Peyer's patch (tissue), 4 donors: ENCODE results near the gene HMCN1.

Experiments
- POLR2A ChIP-seq, 2 donors: fragments of 450-650 bp; IDR thresholded peaks; one replicate each; pipeline ENCODE4 v1.5.1; 2017; ENCODE audit warnings: antibody characterized with exemption in 2 of 2, mild to moderate bottlenecking in 2 of 2, moderate library complexity in 2 of 2
- TF ChIP-seq, protein P1 (sequence below), 6 experiments: fragments of 450-650 bp in 4 of 6; fragments of 200-600 bp in 2 of 6; sonication (generic) in 1 of 6; IDR thresholded peaks; one replicate each; pipeline ENCODE4 v1.5.1; 2017 to 2019; ENCODE audit warnings: antibody characterized with exemption in 6 of 6, mild to moderate bottlenecking in 3 of 6, moderate library complexity in 1 of 6

DNA sequence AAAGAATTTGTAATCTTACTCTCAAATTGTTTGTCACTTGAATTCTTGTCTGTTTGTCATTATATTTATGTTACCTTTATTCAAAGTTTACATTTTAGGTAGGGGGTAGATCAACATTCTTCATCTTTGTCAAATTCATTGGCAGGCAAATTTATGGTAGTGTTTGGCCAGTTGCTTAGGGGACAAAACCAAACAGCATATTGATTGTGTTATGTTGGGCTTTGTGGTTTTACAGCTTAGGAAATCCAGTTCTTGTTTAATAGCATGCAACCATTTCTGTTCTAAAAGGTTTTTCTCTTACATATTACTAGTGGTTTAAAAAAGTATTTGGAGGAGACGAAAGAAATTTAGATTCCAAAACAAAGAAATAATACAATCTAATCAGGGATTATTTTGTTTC lies 91.4 kb downstream of the HMCN1 start:
- TF ChIP-seq, protein P1, sequence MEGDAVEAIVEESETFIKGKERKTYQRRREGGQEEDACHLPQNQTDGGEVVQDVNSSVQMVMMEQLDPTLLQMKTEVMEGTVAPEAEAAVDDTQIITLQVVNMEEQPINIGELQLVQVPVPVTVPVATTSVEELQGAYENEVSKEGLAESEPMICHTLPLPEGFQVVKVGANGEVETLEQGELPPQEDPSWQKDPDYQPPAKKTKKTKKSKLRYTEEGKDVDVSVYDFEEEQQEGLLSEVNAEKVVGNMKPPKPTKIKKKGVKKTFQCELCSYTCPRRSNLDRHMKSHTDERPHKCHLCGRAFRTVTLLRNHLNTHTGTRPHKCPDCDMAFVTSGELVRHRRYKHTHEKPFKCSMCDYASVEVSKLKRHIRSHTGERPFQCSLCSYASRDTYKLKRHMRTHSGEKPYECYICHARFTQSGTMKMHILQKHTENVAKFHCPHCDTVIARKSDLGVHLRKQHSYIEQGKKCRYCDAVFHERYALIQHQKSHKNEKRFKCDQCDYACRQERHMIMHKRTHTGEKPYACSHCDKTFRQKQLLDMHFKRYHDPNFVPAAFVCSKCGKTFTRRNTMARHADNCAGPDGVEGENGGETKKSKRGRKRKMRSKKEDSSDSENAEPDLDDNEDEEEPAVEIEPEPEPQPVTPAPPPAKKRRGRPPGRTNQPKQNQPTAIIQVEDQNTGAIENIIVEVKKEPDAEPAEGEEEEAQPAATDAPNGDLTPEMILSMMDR (IDR thresholded peaks at IDR 0.05): no peak
- no peak for TF ChIP-seq POLR2A (IDR thresholded peaks at IDR 0.05)
